ENCODE measurements around the gene N4BP3. TPM values are rescaled to one million over a fixed set of nuclear protein-coding genes. Genes with fewer than 3 reads are reported as not detected.

The N4BP3 gene
- total and polyA plus RNA-seq, 7 donors, result 0.69 to 3.0 (median 1.4) TPM

DNA sequence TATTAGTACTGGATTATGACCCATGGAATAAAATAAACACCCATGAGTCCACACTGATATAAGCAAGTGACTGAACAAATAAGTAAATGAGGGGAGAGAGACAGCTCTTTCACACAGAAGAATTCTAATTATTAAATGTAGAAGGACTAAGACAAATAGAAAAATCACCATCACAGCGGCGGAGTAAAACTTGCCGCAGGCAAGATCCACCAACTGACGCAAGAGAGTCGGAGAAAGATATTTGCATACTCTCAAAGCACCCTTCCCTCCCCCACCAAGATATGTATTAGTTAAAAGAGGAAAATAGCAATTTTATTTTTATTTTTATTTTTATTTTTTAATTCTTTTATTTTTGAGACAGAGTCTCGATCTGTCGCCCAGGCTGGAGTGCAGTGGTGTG is 14.6 kb upstream of the N4BP3 start:
- H3K36me3 ChIP-seq, result no peaks in the 10 kb centered on the region
- H3K4me3 ChIP-seq, result no peak overlapping the region
- H3K27ac ChIP-seq, result no peak overlapping the region
- 93 to 96% methylated on average over 7 of the region's 7 CpGs for WGBS, 2 donors
- no peak for DNase-seq
- intact Hi-C loops (cut with DNase I), result no loop called here
- no peaks in the 10 kb centered on the region for H3K9me3 ChIP-seq
- no peaks in the 10 kb centered on the region for H3K4me1 ChIP-seq
- H3K27me3 ChIP-seq, result no peaks in the 10 kb centered on the region
- TF ChIP-seq, protein P1, sequence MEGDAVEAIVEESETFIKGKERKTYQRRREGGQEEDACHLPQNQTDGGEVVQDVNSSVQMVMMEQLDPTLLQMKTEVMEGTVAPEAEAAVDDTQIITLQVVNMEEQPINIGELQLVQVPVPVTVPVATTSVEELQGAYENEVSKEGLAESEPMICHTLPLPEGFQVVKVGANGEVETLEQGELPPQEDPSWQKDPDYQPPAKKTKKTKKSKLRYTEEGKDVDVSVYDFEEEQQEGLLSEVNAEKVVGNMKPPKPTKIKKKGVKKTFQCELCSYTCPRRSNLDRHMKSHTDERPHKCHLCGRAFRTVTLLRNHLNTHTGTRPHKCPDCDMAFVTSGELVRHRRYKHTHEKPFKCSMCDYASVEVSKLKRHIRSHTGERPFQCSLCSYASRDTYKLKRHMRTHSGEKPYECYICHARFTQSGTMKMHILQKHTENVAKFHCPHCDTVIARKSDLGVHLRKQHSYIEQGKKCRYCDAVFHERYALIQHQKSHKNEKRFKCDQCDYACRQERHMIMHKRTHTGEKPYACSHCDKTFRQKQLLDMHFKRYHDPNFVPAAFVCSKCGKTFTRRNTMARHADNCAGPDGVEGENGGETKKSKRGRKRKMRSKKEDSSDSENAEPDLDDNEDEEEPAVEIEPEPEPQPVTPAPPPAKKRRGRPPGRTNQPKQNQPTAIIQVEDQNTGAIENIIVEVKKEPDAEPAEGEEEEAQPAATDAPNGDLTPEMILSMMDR (IDR thresholded peaks at IDR 0.05), result no peak
- TF ChIP-seq POLR2A (IDR thresholded peaks at IDR 0.05), result no peak
- TF ChIP-seq EP300 (IDR thresholded peaks at IDR 0.05), result no peak
- TF ChIP-seq POLR2AphosphoS5 (IDR thresholded peaks at IDR 0.05), result no peak

DNA sequence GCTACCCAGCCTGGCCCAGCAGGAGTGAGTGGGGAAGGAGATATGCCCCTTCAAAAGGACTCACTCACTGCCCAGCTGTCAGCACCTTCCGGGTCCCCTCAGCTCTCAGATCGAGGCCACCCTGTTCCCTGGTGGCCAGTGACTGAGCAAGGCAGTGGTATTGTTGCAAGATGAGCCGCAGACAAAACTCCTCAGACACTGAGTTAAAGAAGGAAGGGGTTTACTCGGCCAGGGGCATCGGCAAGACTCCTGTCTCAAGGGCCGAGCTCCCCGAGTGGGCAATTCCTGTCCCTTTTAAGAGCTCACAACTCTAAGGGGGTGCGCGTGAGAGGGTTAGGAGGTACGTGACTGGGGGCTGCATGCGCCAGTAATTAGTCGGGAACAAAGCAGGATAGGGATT is 9.7 kb upstream of the N4BP3 start:
- H3K4me1 ChIP-seq, result no peaks in the 10 kb centered on the region
- DNase-seq, result no peak
- H3K9me3 ChIP-seq, result no peaks in the 10 kb centered on the region
- H3K4me3 ChIP-seq, result no peak overlapping the region
- no peak for TF ChIP-seq POLR2AphosphoS5 (IDR thresholded peaks at IDR 0.05)
- TF ChIP-seq, protein P1 (IDR thresholded peaks at IDR 0.05), result no peak
- TF ChIP-seq EP300 (IDR thresholded peaks at IDR 0.05), result no peak
- no peak for TF ChIP-seq POLR2A (IDR thresholded peaks at IDR 0.05)
- intact Hi-C loops (cut with DNase I), result no loop called here
- H3K36me3 ChIP-seq, result no peaks in the 10 kb centered on the region
- 81 to 90% methylated on average over 12 of the region's 12 CpGs for WGBS, 2 donors
- H3K27me3 ChIP-seq, result peaks cover 0 to 7% (median 0%) of the 10 kb centered on the region in 3 donors
- H3K27ac ChIP-seq, result no peak overlapping the region

DNA sequence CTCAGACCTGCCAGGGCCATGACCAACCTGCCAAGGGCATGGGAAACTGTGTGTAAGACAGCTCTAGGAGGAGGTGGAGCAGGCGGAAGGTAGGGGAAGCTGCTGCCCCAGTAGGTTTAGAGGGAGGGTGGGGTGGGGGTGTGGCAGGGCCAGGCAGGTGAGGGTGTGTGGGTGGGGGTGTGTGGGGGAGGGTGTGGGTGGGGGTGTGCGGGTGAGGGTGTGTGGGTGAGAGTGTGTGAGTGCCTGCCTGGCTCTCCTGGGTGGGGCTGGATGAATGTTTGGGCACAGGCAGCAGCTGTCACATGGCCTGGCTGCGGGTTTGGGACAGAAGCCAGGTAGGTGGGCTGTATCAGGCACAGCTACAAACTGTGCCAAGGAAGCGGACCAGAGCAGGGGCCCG is 8.8 kb upstream of the N4BP3 start:
- intact Hi-C loops (cut with DNase I), result no loop called here
- no peak for DNase-seq
- Histone ChIP-seq H3K27me3 (peaks cover 0 to 7% (median 0%) of the 10 kb centered on the region in 3 donors), H3K4me3 (no peak overlapping the region), H3K4me1 (no peaks in the 10 kb centered on the region), H3K9me3 (no peaks in the 10 kb centered on the region), H3K36me3 (no peaks in the 10 kb centered on the region), H3K27ac (no peak overlapping the region)
- TF ChIP-seq EP300 (IDR thresholded peaks at IDR 0.05) (no peak), POLR2A (IDR thresholded peaks at IDR 0.05) (no peak), POLR2AphosphoS5 (IDR thresholded peaks at IDR 0.05) (no peak)
- TF ChIP-seq, protein P1 (IDR thresholded peaks at IDR 0.05), result no peak
- 8 to 31% methylated on average over 5 of the region's 5 CpGs for WGBS, 2 donors

DNA sequence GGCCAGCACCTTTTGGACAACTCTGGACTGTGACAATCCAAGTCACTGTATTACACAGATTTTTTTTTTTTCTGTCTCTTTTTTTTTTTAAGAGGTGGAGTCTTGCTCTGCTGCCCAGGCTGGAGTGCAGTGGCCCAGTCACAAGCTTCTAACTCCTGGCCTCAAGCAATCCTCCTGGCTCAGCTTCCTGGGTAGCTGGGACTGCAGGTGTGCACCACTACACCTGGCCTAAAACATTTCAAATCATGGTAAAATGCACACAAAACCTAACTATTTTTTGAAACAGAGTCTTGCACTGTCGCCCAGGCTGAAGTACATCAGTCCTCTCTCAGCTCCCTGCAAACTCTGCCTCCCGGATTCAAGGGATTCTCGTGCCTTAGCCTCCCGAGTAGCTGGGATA is 7.2 kb upstream of the N4BP3 start:
- Histone ChIP-seq H3K36me3 (no peaks in the 10 kb centered on the region), H3K27ac (no peak overlapping the region), H3K27me3 (peaks cover 0 to 18% (median 0%) of the 10 kb centered on the region in 3 donors), H3K4me1 (no peaks in the 10 kb centered on the region), H3K9me3 (no peaks in the 10 kb centered on the region), H3K4me3 (no peak overlapping the region)
- 70 to 71% methylated on average over 4 of the region's 4 CpGs for WGBS, 2 donors
- DNase-seq, result no peak
- intact Hi-C loops (cut with DNase I), result no loop called here
- TF ChIP-seq EP300 (IDR thresholded peaks at IDR 0.05) (no peak), POLR2AphosphoS5 (IDR thresholded peaks at IDR 0.05) (no peak), POLR2A (IDR thresholded peaks at IDR 0.05) (no peak)
- TF ChIP-seq, protein P1 (IDR thresholded peaks at IDR 0.05), result no peak

DNA sequence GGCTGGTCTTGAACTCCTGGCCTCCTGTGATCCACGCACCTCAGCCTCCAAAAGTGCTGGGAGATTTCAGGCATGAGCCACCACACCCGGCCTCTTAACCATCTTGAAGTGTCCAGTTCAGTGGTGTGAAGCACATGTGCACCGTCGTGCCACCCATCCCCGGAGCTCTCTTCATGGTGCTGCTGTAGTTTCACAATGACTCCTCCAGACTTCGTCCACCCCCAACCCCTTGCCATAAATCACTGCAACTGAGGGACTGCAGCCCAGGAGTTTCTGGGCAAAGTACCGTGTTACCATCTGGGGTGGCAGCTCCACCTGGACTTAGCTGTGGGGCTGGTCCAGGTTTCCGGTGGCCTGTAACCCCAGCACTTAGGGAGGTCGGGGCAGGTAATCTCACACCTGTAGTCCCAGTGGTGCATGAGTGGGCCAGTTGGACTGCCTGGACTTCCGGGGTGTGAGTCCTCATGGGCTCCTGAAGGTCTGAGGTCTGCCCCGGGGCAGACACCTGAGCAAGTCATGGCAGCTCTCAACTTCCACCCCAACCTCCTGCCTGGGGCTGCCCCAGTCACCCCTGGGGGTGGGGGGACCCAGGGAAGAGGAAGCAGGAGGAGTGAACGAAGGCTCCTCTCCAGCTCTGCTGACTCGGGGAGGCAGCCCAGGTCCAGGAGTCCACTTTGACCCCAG is 6.6 kb upstream of the N4BP3 start:
- 78 to 83% methylated on average over 13 of the region's 13 CpGs for WGBS, 2 donors
- no peaks in the 10 kb centered on the region for H3K36me3 ChIP-seq
- TF ChIP-seq POLR2AphosphoS5 (IDR thresholded peaks at IDR 0.05) (no peak), POLR2A (IDR thresholded peaks at IDR 0.05) (no peak), EP300 (IDR thresholded peaks at IDR 0.05) (no peak)
- TF ChIP-seq, protein P1 (IDR thresholded peaks at IDR 0.05), result no peak
- H3K4me1 ChIP-seq, result no peaks in the 10 kb centered on the region
- intact Hi-C loops (cut with DNase I), result no loop called here
- no peak for DNase-seq
- no peak overlapping the region for H3K4me3 ChIP-seq
- peaks cover 0 to 22% (median 0%) of the 10 kb centered on the region in 3 donors for H3K27me3 ChIP-seq
- H3K27ac ChIP-seq, result no peak overlapping the region
- H3K9me3 ChIP-seq, result no peaks in the 10 kb centered on the region
